Brain microvascular endothelial cell (primary cell): ENCODE measurements around the gene CD151.

Source experiments
- DNase-seq: peaks from one replicate; pipeline ENCODE4 v3.0.0-alpha.2; 2020
- H3K27ac ChIP-seq: fragments of 250-450 bp; sonication (Bioruptor Pico); 2 replicates; pipeline ENCODE4 v1.5.1; 2020; ENCODE audit warnings: mild to moderate bottlenecking, moderate library complexity
- H3K27me3 ChIP-seq: fragments of 250-450 bp; sonication (Bioruptor Pico); replicated peaks from 2 replicates; pipeline ENCODE4 v1.5.1; 2020; ENCODE audit warnings: mild to moderate bottlenecking
- H3K36me3 ChIP-seq: fragments of 250-450 bp; sonication (Bioruptor Pico); replicated peaks from 2 replicates; pipeline ENCODE4 v1.5.1; 2020; ENCODE audit warnings: mild to moderate bottlenecking
- H3K4me3 ChIP-seq: 2 replicates; pipeline ENCODE4 v1.5.1; 2011; ENCODE audit warnings: low read depth, mild to moderate bottlenecking, control low read depth, low read length, moderate library complexity
- in situ Hi-C: cut with HindIII; loops from 2 replicates; pipeline ENCODE4 v1.10.0; 2017; ENCODE audit warnings: low sequenced_read_pairs, low pct_ligation_motif_present
- TF ChIP-seq, protein P1 (sequence below): IDR thresholded peaks from 2 replicates; pipeline ENCODE4 v1.5.1; 2011; ENCODE audit warnings: low read depth, mild to moderate bottlenecking, moderate library complexity, low read length, control low read depth, inconsistent platforms; ENCODE audit errors: missing control alignments

Gene CD151

GRCh38 chr11:862696-863022 is 29.9 kb downstream of the CD151 start:
- TF ChIP-seq, protein P1, sequence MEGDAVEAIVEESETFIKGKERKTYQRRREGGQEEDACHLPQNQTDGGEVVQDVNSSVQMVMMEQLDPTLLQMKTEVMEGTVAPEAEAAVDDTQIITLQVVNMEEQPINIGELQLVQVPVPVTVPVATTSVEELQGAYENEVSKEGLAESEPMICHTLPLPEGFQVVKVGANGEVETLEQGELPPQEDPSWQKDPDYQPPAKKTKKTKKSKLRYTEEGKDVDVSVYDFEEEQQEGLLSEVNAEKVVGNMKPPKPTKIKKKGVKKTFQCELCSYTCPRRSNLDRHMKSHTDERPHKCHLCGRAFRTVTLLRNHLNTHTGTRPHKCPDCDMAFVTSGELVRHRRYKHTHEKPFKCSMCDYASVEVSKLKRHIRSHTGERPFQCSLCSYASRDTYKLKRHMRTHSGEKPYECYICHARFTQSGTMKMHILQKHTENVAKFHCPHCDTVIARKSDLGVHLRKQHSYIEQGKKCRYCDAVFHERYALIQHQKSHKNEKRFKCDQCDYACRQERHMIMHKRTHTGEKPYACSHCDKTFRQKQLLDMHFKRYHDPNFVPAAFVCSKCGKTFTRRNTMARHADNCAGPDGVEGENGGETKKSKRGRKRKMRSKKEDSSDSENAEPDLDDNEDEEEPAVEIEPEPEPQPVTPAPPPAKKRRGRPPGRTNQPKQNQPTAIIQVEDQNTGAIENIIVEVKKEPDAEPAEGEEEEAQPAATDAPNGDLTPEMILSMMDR = no peak
- H3K27me3 ChIP-seq = no peaks in the 10 kb centered on the region
- H3K4me3 ChIP-seq = no peak overlapping the region
- in situ Hi-C loops = no loop called here
- DNase-seq = no peak
- peaks cover 9% of the 10 kb centered on the region for H3K36me3 ChIP-seq
- H3K27ac ChIP-seq = no peak overlapping the region

DNA sequence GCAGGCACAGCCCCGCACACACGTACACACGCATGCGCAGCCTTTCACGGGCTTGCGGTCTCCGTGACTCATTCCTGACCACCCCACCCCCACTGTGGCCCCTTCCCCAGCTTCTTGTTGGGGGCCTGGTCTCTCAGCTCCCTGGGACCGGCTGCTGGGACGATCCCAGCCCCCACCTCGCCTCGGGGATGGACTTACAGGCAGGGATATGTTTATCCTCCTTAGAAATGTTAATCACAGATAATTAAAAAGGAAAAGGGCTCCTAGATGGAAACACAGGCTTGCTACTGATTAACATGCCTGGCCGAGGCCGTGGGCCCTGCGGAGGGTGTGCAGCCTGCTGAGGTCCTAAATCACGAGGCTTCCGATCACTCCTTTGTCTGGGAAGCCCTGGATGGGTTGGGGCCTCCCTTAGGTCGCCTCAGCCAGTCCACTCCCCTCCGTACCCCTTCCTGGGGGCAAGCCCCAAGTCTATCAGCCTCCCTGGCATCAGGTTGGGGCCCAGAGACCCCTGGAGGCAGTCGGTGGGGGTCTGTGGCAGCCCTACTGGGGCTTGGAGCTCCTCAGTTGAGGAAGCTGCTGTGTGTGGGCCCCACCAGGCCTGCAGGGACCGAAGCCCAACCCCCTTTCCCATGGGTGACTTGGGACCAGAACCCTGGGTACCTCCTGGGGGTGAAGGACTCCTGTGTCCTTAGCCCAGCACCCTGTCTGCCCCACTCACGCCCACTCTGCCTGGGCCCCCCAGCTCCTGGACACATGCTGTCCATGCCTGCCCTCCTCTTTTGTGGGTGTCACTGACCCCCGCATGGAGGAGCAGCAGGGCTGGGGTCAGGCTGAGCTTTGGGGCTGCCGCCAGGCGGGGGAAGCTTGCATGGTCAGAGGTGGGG is 30.5 kb downstream of the CD151 start:
- TF ChIP-seq, protein P1 = no peak
- Histone ChIP-seq H3K27ac (no peak overlapping the region), H3K4me3 (no peak overlapping the region), H3K27me3 (no peaks in the 10 kb centered on the region), H3K36me3 (peaks cover 9% of the 10 kb centered on the region)
- no peak for DNase-seq
- in situ Hi-C loops = no loop called here

- in situ Hi-C loops = no loop called here
- Histone ChIP-seq H3K4me3 (no peak overlapping the region), H3K27me3 (no peaks in the 10 kb centered on the region), H3K36me3 (peaks cover 9% of the 10 kb centered on the region), H3K27ac (no peak overlapping the region)
- TF ChIP-seq, protein P1 = no peak
- DNase-seq = no peak
Observed at GRCh38 chr11:863910-864827, 31.4 kb downstream of the CD151 start.

DNA sequence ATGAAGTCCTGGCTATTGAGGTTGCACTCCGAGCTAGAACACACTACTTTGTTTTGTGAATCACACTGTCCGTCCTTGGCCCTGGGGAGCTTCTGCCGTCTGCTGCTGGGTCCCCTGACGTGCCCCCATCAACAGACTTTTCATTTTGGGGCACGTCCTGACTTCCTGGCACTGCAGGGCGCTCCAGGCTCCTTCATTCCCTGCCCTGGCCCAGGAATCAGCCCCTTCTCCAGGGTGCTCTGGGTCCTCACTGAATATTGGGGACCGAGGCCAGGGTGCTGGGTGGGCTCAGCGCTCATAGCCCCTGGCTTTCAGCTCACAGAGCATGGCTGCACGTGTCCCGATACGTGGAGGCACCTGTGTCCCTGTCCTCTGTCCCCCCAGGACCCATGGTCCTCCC is 32.1 kb downstream of the CD151 start:
- Histone ChIP-seq H3K4me3 (no peak overlapping the region), H3K36me3 (peaks cover 9% of the 10 kb centered on the region), H3K27ac (no peak overlapping the region), H3K27me3 (no peaks in the 10 kb centered on the region)
- no peak for DNase-seq
- TF ChIP-seq, protein P1 = no peak
- in situ Hi-C loops = no loop called here

DNA sequence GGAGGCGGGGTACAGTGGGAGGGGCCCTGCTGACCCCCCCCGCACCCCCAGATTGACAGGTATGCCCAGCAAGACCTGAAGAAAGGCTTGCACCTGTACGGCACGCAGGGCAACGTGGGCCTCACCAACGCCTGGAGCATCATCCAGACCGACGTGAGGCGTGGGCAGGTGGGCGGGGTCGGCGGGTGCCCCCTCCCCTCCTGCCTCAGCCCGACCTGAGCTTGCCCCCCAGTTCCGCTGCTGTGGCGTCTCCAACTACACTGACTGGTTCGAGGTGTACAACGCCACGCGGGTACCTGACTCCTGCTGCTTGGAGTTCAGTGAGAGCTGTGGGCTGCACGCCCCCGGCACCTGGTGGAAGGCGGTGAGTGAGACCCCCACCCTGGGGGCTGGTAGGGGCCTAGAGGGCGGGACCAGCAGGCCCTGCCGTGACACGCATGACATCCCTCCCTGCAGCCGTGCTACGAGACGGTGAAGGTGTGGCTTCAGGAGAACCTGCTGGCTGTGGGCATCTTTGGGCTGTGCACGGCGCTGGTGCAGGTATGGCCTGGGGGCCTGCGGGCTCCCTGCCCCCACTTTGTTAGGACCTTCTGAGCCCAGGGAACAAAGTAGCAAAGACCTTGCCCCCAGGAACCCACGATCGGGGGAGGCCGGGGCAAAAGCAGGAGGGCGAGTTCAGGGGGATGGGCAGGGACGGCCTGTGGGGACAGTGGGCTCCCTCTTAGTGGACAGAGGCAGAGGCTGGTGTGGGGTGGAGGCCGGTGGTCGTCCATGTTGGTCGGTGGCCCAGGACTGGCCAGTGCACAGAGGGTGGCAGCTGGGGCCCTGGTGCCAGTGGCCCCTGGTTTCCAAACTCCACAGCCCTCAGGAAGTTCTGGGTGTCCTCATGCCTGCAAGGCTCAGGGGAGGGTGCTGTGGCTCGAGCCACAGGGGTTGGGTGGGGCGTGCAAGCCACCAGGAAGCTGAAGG is 33.0 kb downstream of the CD151 start:
- TF ChIP-seq, protein P1 = no peak
- H3K27ac ChIP-seq = no peak overlapping the region
- H3K27me3 ChIP-seq = no peaks in the 10 kb centered on the region
- DNase-seq = no peak
- in situ Hi-C loops = no loop called here
- H3K4me3 ChIP-seq = no peak overlapping the region
- H3K36me3 ChIP-seq = peaks cover 9% of the 10 kb centered on the region
